SH-SY5Y (cell line): ENCODE results near the gene SEMA5B.

Experiments used
- GATA2 ChIP-seq: IDR thresholded peaks from 2 replicates; pipeline ENCODE4 v1.6.1; 2011; ENCODE audit warnings: mild to moderate bottlenecking, low read depth, low read length
- GATA3 ChIP-seq: IDR thresholded peaks from 2 replicates; pipeline ENCODE4 v1.6.1; 2011; ENCODE audit warnings: low read depth, mild to moderate bottlenecking, low read length, moderate library complexity

Gene SEMA5B

GRCh38 chr3:122998856-122999255 is 28.7 kb downstream of the SEMA5B start:
- no peak for TF ChIP-seq GATA3
- TF ChIP-seq GATA2, result no peak

DNA sequence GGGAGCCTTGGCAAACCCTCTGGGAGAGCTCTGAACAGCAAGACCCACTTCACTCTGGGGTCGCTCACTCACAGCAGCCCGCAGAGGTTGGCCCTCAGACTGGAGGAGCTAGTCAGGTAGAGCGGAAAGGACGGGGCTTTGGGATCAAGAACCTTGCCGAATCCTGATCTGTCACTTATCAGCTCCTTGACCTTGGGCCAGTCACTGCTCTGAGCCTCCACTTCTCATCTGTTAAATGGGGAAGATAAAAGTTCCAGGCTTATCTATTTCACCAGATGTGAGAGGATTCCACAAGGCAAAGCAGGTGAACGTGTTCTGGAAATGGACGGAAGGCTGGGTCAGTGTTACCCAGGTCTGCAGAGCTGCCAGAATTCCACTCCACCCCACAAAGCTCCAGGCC is 29.4 kb downstream of the SEMA5B start:
- TF ChIP-seq GATA3, result no peak
- TF ChIP-seq GATA2, result no peak

GRCh38 chr3:122996038-122996580 is 31.5 kb downstream of the SEMA5B start:
- TF ChIP-seq GATA2 (no peak), GATA3 (no peak)

DNA sequence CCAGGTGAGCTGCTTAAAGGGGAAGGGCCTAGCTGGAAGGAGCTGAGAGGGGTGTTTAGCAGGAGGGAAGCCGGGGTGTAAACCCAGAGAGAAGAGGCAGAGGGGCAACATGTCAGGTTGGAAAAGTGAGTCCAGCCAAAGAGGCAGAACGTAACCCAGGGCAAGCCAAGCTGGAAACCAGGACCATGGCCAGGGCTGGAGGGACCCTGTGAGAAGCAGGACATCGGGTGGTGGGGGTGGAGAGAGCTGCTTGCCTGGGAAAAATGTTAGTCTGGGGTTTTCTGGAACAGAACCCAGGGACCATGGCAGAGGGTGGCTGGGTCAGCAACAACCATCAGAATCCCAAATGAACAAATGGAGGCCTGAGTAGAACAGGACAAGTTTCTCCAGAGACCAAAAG is 32.6 kb downstream of the SEMA5B start:
- no peak for TF ChIP-seq GATA3
- no peak for TF ChIP-seq GATA2

- TF ChIP-seq GATA2, result no peak
- TF ChIP-seq GATA3, result no peak
Observed at GRCh38 chr3:122993124-122993978, 34.2 kb downstream of the SEMA5B start.

GRCh38 chr3:122992676-122993075 is 34.9 kb downstream of the SEMA5B start:
- no peak for TF ChIP-seq GATA2
- TF ChIP-seq GATA3, result no peak

- TF ChIP-seq GATA3 (no peak), GATA2 (no peak)
Observed at GRCh38 chr3:122992133-122992532, 35.4 kb downstream of the SEMA5B start.

- TF ChIP-seq GATA3, result no peak
- no peak for TF ChIP-seq GATA2
Observed at GRCh38 chr3:122991236-122991985, 36.2 kb downstream of the SEMA5B start.

DNA sequence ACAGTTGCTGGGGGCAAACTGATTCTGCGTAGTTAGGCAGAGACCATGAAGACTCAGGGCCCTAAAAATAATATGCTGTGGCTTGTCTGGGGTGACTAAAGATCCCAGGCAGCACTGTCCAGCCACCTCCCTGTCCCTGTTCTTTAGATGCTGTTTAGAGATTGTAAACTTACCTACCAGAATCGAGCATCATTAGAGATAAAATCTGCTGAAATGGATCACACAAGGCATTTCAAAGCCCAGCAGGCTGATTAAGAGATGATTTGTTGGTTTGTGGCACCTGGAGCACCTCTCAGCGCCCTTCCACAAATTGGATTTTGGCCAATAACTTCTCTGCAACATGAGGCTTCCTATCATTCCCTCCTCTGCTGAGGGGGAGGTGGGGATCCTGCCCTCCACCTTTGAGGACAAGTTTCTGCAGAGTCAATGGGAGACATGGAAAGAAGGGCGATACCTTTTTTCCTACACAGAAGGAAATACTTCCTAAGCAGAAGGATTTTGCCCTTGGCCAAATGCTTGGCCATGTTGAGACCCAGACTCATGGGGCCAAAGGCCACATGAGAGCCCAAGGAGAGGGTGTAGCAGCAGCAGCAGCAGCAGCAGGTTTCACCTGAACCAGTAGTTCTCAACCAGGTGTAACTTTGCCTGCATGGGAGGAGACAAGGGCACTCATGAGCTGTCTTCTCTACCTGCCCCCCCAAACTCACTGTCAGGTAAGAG is 37.5 kb downstream of the SEMA5B start:
- TF ChIP-seq GATA2 (peak; percentile 73), GATA3 (no peak)

DNA sequence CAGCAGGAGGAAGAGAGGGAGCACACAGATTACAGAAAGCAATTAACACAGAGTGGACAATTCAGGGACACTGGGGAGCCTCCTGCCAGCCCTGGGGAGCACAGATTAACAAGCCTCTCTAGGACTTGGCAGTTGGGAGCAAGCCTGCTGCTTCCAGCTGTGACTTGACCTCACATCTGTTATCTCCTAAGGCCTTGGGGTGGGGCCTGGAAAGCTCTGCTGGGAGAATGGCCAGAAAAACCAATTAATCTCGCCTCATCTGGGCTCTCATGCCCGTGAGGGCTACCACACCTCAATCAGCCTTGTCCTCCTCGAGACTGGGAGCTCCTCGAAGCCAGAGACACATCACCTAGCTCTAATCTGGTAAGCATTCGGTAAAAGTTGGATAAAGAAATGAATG is 39.1 kb downstream of the SEMA5B start:
- TF ChIP-seq GATA2 (peak; percentile 75), GATA3 (no peak)

DNA sequence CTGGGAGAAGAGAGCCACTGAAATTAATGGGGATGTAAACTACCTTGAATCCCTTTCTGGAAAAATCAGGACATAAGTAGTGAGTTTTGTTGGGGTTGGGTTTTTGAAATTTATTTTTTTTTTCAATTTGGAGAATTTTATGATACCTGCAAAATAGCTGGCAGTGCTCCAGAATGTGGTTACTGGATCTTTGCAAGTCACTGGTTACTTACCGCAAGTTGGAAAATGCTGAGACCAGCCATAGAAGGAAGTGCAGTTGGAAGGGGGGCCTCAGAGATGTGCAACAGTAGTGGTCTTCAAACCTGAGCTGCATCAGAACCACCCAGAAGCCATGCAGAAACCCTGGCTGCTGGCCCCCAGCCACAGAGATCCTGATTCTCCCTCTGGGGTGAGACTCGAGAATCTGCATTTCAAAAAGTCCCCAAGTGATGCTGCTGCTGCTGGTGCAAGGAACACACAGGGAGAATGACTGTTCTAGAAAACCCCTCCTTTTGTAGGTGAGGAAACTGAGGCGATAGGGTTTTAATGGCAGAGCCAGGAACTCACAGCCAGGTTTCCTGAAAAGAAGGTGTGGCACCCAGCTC is 39.7 kb downstream of the SEMA5B start:
- TF ChIP-seq GATA2 (no peak), GATA3 (no peak)

- TF ChIP-seq GATA3 (no peak), GATA2 (no peak)
Observed at GRCh38 chr3:122987231-122987630, 40.3 kb downstream of the SEMA5B start.

DNA sequence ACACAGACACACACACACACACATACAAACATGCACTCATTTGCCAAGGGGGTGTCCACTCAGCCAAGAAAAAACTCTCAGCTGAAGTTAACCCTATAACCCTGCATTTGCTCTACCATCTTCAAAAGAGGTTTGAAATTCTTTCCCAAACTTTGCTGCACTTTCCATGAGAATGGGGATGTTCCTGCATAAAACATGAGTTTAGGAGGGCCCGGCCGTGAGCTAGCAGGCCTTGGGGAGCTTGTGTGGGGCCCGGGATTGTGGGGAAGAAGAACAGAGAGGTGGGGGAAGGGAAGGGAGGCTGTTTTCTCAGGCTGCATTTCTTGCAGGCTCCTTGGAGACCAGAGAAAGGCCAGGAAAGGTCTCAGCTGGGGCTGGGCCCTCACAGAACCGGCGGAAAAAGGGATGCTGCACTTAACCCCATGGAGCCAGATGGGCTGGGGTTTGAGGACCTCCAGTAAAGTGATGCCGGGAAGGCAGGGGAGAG is 40.8 kb downstream of the SEMA5B start:
- TF ChIP-seq GATA3, result no peak
- no peak for TF ChIP-seq GATA2
